ENCODE results near the gene DLGAP5.

Gene DLGAP5

DNA sequence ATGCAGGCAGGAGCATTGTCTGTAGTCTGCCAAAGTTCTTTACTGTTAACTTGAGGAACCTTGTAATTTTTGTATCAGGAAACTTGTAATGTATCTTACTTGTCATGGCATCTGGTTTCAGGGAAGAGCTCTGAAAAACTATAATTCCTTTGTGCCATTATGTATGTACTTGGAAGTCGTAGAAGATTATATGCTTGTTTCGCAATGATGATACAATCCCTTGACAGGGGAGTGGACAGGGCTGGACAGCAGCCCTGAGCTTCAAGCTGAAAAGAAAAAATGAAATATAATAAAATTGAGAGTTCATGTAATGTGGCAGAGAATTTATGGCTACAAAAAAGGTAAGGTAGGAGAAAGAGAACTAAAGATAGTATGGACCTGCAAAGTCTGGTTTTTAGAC lies 7.4 kb upstream of the DLGAP5 start:
- no peak for TF ChIP-seq EZH2 (IDR thresholded peaks at IDR 0.05; ENCODE audit: borderline replicate concordance, low read length)
- TF ChIP-seq, protein P1, sequence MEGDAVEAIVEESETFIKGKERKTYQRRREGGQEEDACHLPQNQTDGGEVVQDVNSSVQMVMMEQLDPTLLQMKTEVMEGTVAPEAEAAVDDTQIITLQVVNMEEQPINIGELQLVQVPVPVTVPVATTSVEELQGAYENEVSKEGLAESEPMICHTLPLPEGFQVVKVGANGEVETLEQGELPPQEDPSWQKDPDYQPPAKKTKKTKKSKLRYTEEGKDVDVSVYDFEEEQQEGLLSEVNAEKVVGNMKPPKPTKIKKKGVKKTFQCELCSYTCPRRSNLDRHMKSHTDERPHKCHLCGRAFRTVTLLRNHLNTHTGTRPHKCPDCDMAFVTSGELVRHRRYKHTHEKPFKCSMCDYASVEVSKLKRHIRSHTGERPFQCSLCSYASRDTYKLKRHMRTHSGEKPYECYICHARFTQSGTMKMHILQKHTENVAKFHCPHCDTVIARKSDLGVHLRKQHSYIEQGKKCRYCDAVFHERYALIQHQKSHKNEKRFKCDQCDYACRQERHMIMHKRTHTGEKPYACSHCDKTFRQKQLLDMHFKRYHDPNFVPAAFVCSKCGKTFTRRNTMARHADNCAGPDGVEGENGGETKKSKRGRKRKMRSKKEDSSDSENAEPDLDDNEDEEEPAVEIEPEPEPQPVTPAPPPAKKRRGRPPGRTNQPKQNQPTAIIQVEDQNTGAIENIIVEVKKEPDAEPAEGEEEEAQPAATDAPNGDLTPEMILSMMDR (IDR thresholded peaks at IDR 0.05; ENCODE audit: low read length), result no peak
- Histone ChIP-seq H3K36me3 (ENCODE audit: insufficient read depth, low read length) (no peaks in the 10 kb centered on the region), H3K9me3 (ENCODE audit: low read length) (no peaks in the 10 kb centered on the region), H3K4me1 (ENCODE audit: insufficient read depth, low read length, severe bottlenecking) (no peaks in the 10 kb centered on the region), H3K9me2 (ENCODE audit: low read depth, low read length) (no peaks in the 10 kb centered on the region), H3K27ac (ENCODE audit: low read depth, low read length, poor library complexity, severe bottlenecking) (no peak overlapping the region), H3K4me3 (ENCODE audit: low read depth, low read length, poor library complexity, severe bottlenecking) (no peak overlapping the region), H2AFZ (ENCODE audit: low read length) (no peak overlapping the region), H3K27me3 (ENCODE audit: insufficient read depth, low read length) (no peaks in the 10 kb centered on the region), H4K20me1 (ENCODE audit: insufficient read depth, low read length) (no peaks in the 10 kb centered on the region), H3K4me2 (ENCODE audit: low read length) (no peak overlapping the region), H3F3A (ENCODE audit: insufficient read depth, low read length) (no peaks in the 10 kb centered on the region), H3K9ac (ENCODE audit: low read length) (no peak overlapping the region), H3K79me2 (ENCODE audit: insufficient read depth, low read length) (no peaks in the 10 kb centered on the region)

GRCh38 chr14:55194656-55195355 lies 3.4 kb upstream of the DLGAP5 start:
- H3K9me3 ChIP-seq (ENCODE audit: low read length), result no peaks in the 10 kb centered on the region
- no peaks in the 10 kb centered on the region for H3K9me2 ChIP-seq (ENCODE audit: low read depth, low read length)
- H3F3A ChIP-seq (ENCODE audit: insufficient read depth, low read length), result no peaks in the 10 kb centered on the region
- no peak overlapping the region for H2AFZ ChIP-seq (ENCODE audit: low read length)
- H3K9ac ChIP-seq (ENCODE audit: low read length), result no peak overlapping the region
- H3K4me3 ChIP-seq (ENCODE audit: low read depth, low read length, poor library complexity, severe bottlenecking), result no peak overlapping the region
- no peak for TF ChIP-seq EZH2 (IDR thresholded peaks at IDR 0.05; ENCODE audit: borderline replicate concordance, low read length)
- no peak overlapping the region for H3K4me2 ChIP-seq (ENCODE audit: low read length)
- H3K27me3 ChIP-seq (ENCODE audit: insufficient read depth, low read length), result no peaks in the 10 kb centered on the region
- H3K79me2 ChIP-seq (ENCODE audit: insufficient read depth, low read length), result peaks cover 15% of the 10 kb centered on the region
- no peaks in the 10 kb centered on the region for H4K20me1 ChIP-seq (ENCODE audit: insufficient read depth, low read length)
- H3K27ac ChIP-seq (ENCODE audit: low read depth, low read length, poor library complexity, severe bottlenecking), result no peak overlapping the region
- H3K36me3 ChIP-seq (ENCODE audit: insufficient read depth, low read length), result no peaks in the 10 kb centered on the region
- H3K4me1 ChIP-seq (ENCODE audit: insufficient read depth, low read length, severe bottlenecking), result peaks cover 17% of the 10 kb centered on the region

DNA sequence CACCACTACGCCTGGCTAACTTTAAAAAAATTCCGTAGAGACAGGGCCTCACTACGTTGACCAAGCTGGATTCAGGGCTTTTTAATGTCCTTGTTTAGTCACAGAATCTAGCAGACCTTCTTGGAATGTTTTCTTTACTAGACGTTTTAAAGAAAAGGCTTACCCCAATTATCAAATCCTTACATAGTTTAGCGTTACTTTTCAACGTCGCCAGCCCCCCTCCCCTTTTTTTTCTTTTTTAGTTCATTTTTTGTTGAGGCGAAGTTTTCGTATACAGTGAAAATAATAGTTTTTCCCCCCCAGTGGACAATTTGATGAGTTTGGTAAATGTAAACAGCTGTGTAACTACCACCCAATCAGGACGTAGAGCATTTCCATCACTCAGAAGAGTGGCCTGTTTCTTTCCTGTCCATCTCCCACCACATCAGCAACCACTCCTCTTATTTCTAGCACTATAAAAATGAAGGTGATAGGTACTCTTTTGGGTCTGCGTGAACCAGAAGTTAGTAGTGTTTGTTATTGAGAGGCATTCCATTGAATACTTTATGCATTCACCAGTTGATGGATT lies 753 bp upstream of the DLGAP5 start:
- Histone ChIP-seq H3K4me3 (ENCODE audit: low read depth, low read length, poor library complexity, severe bottlenecking) (peak overlapping the region; percentile 80), H3K27ac (ENCODE audit: low read depth, low read length, poor library complexity, severe bottlenecking) (peak overlapping the region; percentile 6)

More for the DNA sequence above, 753 bp upstream of the DLGAP5 start:
- H3K79me2 ChIP-seq (ENCODE audit: insufficient read depth, low read length), result peaks cover 32% of the 10 kb centered on the region
- H3F3A ChIP-seq (ENCODE audit: insufficient read depth, low read length), result no peaks in the 10 kb centered on the region
- H4K20me1 ChIP-seq (ENCODE audit: insufficient read depth, low read length), result no peaks in the 10 kb centered on the region
- peaks cover 21% of the 10 kb centered on the region; the same call in 1 of the 2 replicates for H3K36me3 ChIP-seq (ENCODE audit: insufficient read depth, low read length)
- TF ChIP-seq, protein P1 (IDR thresholded peaks at IDR 0.05; ENCODE audit: low read length), result no peak
- no peak for TF ChIP-seq EZH2 (IDR thresholded peaks at IDR 0.05; ENCODE audit: borderline replicate concordance, low read length)
- no peaks in the 10 kb centered on the region for H3K9me3 ChIP-seq (ENCODE audit: low read length)
- peak overlapping the region; percentile 90 for H2AFZ ChIP-seq (ENCODE audit: low read length)
- peak overlapping the region; percentile 59 for H3K9ac ChIP-seq (ENCODE audit: low read length)
- H3K4me1 ChIP-seq (ENCODE audit: insufficient read depth, low read length, severe bottlenecking), result peaks cover 28% of the 10 kb centered on the region
- H3K27me3 ChIP-seq (ENCODE audit: insufficient read depth, low read length), result no peaks in the 10 kb centered on the region
- H3K4me2 ChIP-seq (ENCODE audit: low read length), result peak overlapping the region; percentile 79
- no peaks in the 10 kb centered on the region for H3K9me2 ChIP-seq (ENCODE audit: low read depth, low read length)
